Tibial artery (tissue), 4 donors: Measurements from ENCODE around the gene DDN.
A peak's percentile ranks its signal among the peaks of the same experiment; 100 is the strongest.

Experiments
- DNase-seq, 2 donors: peaks; one replicate each; pipeline ENCODE4 v3.0.0-alpha.2; 2019
- H3K27ac ChIP-seq, 2 donors: fragments of 200-600 bp; sonication (generic) in 1 of 2; 1 replicate in 1 of 2; 2 replicates in 1 of 2; pipeline ENCODE4 v1.5.1; 2018 to 2019; ENCODE audit warnings: mild to moderate bottlenecking in 1 of 2
- H3K27me3 ChIP-seq, 2 donors: fragments of 200-600 bp; sonication (generic) in 1 of 2; one replicate each; pipeline versions ENCODE4 v1.5.1 to v1.6.0; 2016 to 2019
- H3K36me3 ChIP-seq, 3 donors: fragments of 200-600 bp; sonication (generic) in 2 of 3; one replicate each; pipeline ENCODE4 v1.5.1; 2016 to 2019; ENCODE audit warnings: mild to moderate bottlenecking in 2 of 3
- H3K4me1 ChIP-seq, 4 donors: fragments of 200-600 bp; sonication (generic) in 2 of 4; 1 replicate in 3 of 4; 2 replicates in 1 of 4; pipeline ENCODE4 v1.5.1; 2016 to 2019
- H3K4me3 ChIP-seq, 2 donors: fragments of 200-600 bp; sonication (generic) in 1 of 2; 1 replicate in 1 of 2; 2 replicates in 1 of 2; pipeline ENCODE4 v1.5.1; 2018 to 2019; ENCODE audit warnings: mild to moderate bottlenecking in 2 of 2
- H3K9me3 ChIP-seq, 3 donors: fragments of 200-600 bp; sonication (generic) in 1 of 3; one replicate each; pipeline ENCODE4 v1.5.1; 2016 to 2019
- CTCF ChIP-seq, 2 experiments: fragments of 200-600 bp in 1 of 2; fragments of 450-650 bp in 1 of 2; IDR thresholded peaks; one replicate each; pipeline ENCODE4 v1.5.1; 2017 to 2019; ENCODE audit warnings: antibody characterized with exemption in 2 of 2, mild to moderate bottlenecking in 1 of 2, moderate library complexity in 1 of 2
- intact Hi-C: fragments of 100-400 bp; cut with DNase I; formaldehyde crosslinking; loops from one replicate; pipeline ENCODE4 v1.15.0; 2023; ENCODE audit warnings: low total_unique reads

The DDN gene

DNA sequence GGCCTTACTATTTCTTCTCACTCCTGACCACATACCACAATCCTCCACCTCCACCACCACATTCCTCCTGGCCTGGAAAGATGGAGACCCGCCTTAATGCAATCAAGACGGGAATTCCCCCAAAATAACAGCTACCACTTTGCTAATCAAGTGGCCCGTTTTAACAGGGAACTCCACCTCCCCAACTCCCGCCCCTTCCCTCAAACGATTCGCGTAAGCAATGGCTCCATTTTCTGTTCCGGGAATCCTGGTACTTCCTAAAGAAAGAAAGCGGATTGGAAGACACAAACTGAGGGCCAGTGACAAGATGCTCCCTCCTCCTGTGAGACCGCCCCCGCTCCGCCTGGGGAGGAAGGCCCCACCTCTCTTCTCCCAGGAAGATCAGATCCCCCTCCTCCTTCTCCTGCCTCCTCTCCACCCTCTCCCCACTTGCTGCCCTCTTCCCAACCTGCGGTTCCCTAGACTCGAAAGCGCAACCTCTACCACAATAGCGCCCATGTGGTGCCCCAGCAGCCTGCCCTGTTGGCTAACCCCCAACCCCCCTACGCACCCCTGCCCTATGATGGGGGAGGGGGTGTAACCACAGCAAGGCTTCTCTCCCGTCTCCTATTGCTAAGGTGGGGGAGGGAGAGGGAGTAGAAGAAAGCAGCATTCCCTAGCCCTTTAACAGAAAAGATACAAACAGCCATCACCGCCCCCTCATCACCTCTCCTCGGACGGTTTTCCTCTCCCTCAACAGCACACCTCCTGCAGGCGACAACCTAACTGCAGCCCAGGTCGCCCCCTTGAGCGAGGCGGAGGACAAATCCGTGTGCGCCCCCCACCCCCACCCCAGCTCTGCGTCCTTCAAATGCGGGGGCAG is 42.7 kb downstream of the DDN start:
- peaks cover 0 to 3% of the 10 kb centered on the region in 2 donors for H3K27me3 ChIP-seq
- no peak for TF ChIP-seq CTCF (IDR thresholded peaks at IDR 0.05)
- peak; percentile 90 to 93 for DNase-seq
- no peaks in the 10 kb centered on the region for H3K9me3 ChIP-seq
- H3K36me3 ChIP-seq: peaks cover 0 to 9% (median 0%) of the 10 kb centered on the region in 3 donors
- peaks cover 0 to 19% (median 11%) of the 10 kb centered on the region in 4 donors for H3K4me1 ChIP-seq
- H3K27ac ChIP-seq: peak overlapping the region; percentile 82 to 86
- peak overlapping the region; percentile 83 to 100 for H3K4me3 ChIP-seq
- intact Hi-C loops: no loop called here

- no peak for TF ChIP-seq CTCF (IDR thresholded peaks at IDR 0.05)
- Histone ChIP-seq H3K4me1 (peaks cover 0 to 19% (median 11%) of the 10 kb centered on the region in 4 donors), H3K36me3 (peaks cover 0 to 9% (median 0%) of the 10 kb centered on the region in 3 donors), H3K27ac (no peak overlapping the region), H3K27me3 (no peaks in the 10 kb centered on the region), H3K4me3 (no peak overlapping the region), H3K9me3 (no peaks in the 10 kb centered on the region)
- no peak for DNase-seq
- intact Hi-C loops: no loop called here
Observed at GRCh38 chr12:48954841-48955501, 44.2 kb downstream of the DDN start.

DNA sequence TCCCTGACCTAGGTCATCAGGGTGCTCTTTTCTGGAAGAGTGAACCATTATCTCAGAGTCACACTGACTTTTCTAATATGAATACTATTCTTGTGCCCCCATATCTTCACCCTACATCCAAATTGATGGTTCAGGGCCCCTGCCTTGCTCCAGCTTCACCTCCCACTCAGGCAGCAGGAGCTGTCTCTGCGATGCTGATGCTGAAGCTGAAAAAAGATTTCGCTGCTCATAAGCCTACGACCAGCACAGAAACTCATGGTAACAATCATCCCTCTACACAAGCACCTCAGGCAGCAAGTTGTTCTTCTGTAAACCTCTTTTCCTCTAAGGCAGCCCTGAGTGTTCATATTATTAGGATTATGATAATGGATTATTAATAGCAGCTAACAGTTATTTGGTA is 45.1 kb downstream of the DDN start:
- DNase-seq: no peak
- Histone ChIP-seq H3K36me3 (peaks cover 0 to 13% (median 0%) of the 10 kb centered on the region in 3 donors), H3K4me1 (peaks cover 0 to 19% (median 11%) of the 10 kb centered on the region in 4 donors), H3K27ac (no peak overlapping the region), H3K9me3 (no peaks in the 10 kb centered on the region), H3K27me3 (no peaks in the 10 kb centered on the region), H3K4me3 (no peak overlapping the region)
- intact Hi-C loops: no loop called here
- no peak for TF ChIP-seq CTCF (IDR thresholded peaks at IDR 0.05)

- DNase-seq: no peak
- Histone ChIP-seq H3K27me3 (no peaks in the 10 kb centered on the region), H3K36me3 (peaks cover 0 to 13% (median 0%) of the 10 kb centered on the region in 3 donors), H3K4me1 (peaks cover 0 to 15% (median 12%) of the 10 kb centered on the region in 4 donors), H3K4me3 (no peak overlapping the region), H3K9me3 (no peaks in the 10 kb centered on the region), H3K27ac (no peak overlapping the region)
- intact Hi-C loops: no loop called here
- no peak for TF ChIP-seq CTCF (IDR thresholded peaks at IDR 0.05)
Observed at GRCh38 chr12:48952691-48953090, 46.5 kb downstream of the DDN start.

DNA sequence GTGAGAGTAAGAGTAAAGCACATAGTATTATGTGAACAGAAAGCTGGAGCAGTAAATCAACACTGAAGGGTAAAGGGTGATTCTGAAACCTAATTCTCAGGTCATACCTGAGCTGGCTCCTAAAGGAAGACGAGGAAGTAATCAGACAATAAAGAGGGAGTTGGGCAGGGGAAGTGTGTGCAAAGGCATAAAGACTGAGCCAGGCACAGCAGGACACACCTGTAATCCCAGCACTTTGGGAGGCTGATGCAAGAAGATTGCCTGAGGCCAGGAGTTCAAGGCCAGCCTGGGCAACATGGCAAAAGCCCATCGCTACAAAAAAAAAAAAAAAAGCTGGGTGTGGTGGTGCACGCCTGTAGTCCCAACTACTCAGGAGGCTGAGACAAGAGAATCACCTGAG is 51.4 kb downstream of the DDN start:
- no peak overlapping the region for H3K4me3 ChIP-seq

More for the DNA sequence above, 51.4 kb downstream of the DDN start:
- DNase-seq: no peak
- peaks cover 0 to 12% (median under 1%) of the 10 kb centered on the region in 3 donors for H3K36me3 ChIP-seq
- peaks cover 0 to 4% (median 1%) of the 10 kb centered on the region in 4 donors for H3K4me1 ChIP-seq
- intact Hi-C loops: no loop called here
- TF ChIP-seq CTCF (IDR thresholded peaks at IDR 0.05): no peak
- no peak overlapping the region for H3K27ac ChIP-seq
- H3K9me3 ChIP-seq: no peaks in the 10 kb centered on the region
- no peaks in the 10 kb centered on the region for H3K27me3 ChIP-seq
